Activated T-helper 1 cell treated with anti-CD3 and anti-CD28 coated beads, Interleukin-12 subunit alpha, Interleukin-12 subunit beta, Interleukin-2, Interleukin-4 antibody, amounts not matched to agents 30 ng/mL and 10 ng/mL and 1 ng/mL, durations not matched to agents 14 hours and 24 hours and 36 hours (primary cell): ENCODE results near the gene LY6G6C. TPM values are rescaled to one million over a fixed set of nuclear protein-coding genes. Genes with fewer than 3 reads are reported as not detected.

ENCODE experiments used
- DNase-seq: peaks from one replicate; pipeline ENCODE4 v3.0.0; 2021; ENCODE audit warnings: low spot score
- H3K27ac Mint-ChIP-seq: one replicate; pipeline ENCODE4 v1.8.0; 2021; ENCODE audit warnings: mild to moderate bottlenecking, mixed read lengths
- H3K27me3 Mint-ChIP-seq: one replicate; pipeline ENCODE4 v1.8.0; 2022; ENCODE audit warnings: mild to moderate bottlenecking, moderate library complexity, mixed read lengths; ENCODE audit not compliant: insufficient read depth
- H3K36me3 Mint-ChIP-seq: one replicate; pipeline ENCODE4 v1.8.0; 2021; ENCODE audit warnings: low read depth, mixed read lengths
- H3K4me1 Mint-ChIP-seq: one replicate; pipeline ENCODE4 v1.8.0; 2021; ENCODE audit warnings: low read depth, mixed read lengths
- H3K4me3 Mint-ChIP-seq: one replicate; pipeline ENCODE4 v1.8.0; 2021; ENCODE audit warnings: mild to moderate bottlenecking, moderate library complexity, mixed read lengths
- H3K9me3 Mint-ChIP-seq: one replicate; pipeline ENCODE4 v1.8.0; 2021; ENCODE audit warnings: mixed read lengths
- intact Hi-C: fragments of 100-400 bp; cut with micrococcal nuclease; formaldehyde crosslinking; loops from one replicate; pipeline ENCODE4 v1.15.1; 2024
- total RNA-seq: library from RNA; stranded (reverse); gene quantifications from 2 replicates; pipeline ENCODE4 v1.2.3, GENCODE V29; 2022

The LY6G6C gene
- total RNA-seq, 1 donor from 2014 or later: not detected

GRCh38 chr6:31702819-31703716 is 18.5 kb downstream of the LY6G6C start, which contains the start of gene ABHD16A:
Gene ABHD16A, minus strand, starts transcription at chr6:31703324. Its CDS starts 43 bp downstream, at chr6:31703281.
- Mint-ChIP-seq H3K27ac (peak within 1 kb of the TSS; percentile 97), H3K4me3 (peak within 1 kb of the TSS; percentile 98), H3K4me1 (peaks cover 25% of the 10 kb centered on the region), H3K27me3 (no peaks in the 10 kb centered on the region), H3K36me3 (peaks cover 14% of the 10 kb centered on the region), H3K9me3 (no peaks in the 10 kb centered on the region)
- DNase-seq: peak; percentile 95
- intact Hi-C loops: loop anchor here (1.0 to 2.0 kb wide), 12 partner anchors 23 to 256 kb away; partner anchors contain the start of genes BAG6, CLIC1, DDAH2 and HSPA1B

GRCh38 chr6:31702405-31702818 is 19.1 kb downstream of the LY6G6C start:
- no peaks in the 10 kb centered on the region for H3K9me3 Mint-ChIP-seq
- H3K4me3 Mint-ChIP-seq: peak overlapping the region; percentile 98
- intact Hi-C loops: loop anchor here (1.0 to 2.0 kb wide), 3 partner anchors 22 to 200 kb away; partner anchors contain the start of genes VWA7 and ZBTB12
- no peaks in the 10 kb centered on the region for H3K27me3 Mint-ChIP-seq
- H3K36me3 Mint-ChIP-seq: peaks cover 18% of the 10 kb centered on the region
- peak; percentile 11 for DNase-seq
- peak overlapping the region; percentile 97 for H3K27ac Mint-ChIP-seq
- H3K4me1 Mint-ChIP-seq: peaks cover 31% of the 10 kb centered on the region

GRCh38 chr6:31701666-31702404 is 19.7 kb downstream of the LY6G6C start:
- Mint-ChIP-seq H3K36me3 (peaks cover 22% of the 10 kb centered on the region), H3K4me1 (peaks cover 34% of the 10 kb centered on the region), H3K9me3 (no peaks in the 10 kb centered on the region), H3K4me3 (peak overlapping the region; percentile 98), H3K27ac (peak overlapping the region; percentile 97), H3K27me3 (no peaks in the 10 kb centered on the region)
- intact Hi-C loops: loop anchor here (1.0 to 2.0 kb wide), 3 partner anchors 22 to 201 kb away; partner anchors contain the start of genes VWA7 and ZBTB12
- no peak for DNase-seq

GRCh38 chr6:31700740-31701401 is 20.7 kb downstream of the LY6G6C start:
- H3K9me3 Mint-ChIP-seq: no peaks in the 10 kb centered on the region
- intact Hi-C loops: no loop called here
- peaks cover 22% of the 10 kb centered on the region for H3K36me3 Mint-ChIP-seq
- peaks cover 34% of the 10 kb centered on the region for H3K4me1 Mint-ChIP-seq
- no peaks in the 10 kb centered on the region for H3K27me3 Mint-ChIP-seq
- H3K4me3 Mint-ChIP-seq: peak overlapping the region; percentile 98
- no peak for DNase-seq
- H3K27ac Mint-ChIP-seq: peak overlapping the region; percentile 1

DNA sequence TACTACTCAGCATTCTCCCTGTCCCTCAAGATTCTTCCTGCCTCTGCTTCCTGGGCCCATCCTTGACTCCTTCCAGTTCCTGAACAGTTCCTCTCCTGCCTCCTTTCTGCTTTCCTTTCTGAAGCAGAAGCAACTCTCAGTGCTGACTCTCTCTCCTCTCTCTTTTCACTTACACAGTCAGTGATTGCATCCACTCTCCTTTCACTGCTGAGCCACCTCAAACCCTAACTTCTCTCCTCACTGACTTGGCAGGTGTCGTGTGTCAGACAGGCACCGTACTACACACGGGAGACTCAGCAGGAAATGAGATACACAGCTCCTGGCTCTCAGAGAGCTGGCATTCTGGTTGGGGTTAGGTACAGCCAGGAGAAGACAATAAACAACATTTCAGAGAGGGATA is 24.0 kb downstream of the LY6G6C start:
- Mint-ChIP-seq H3K9me3 (no peaks in the 10 kb centered on the region), H3K27ac (peak overlapping the region; percentile 80), H3K4me1 (peaks cover 29% of the 10 kb centered on the region), H3K27me3 (no peaks in the 10 kb centered on the region), H3K36me3 (peaks cover 32% of the 10 kb centered on the region), H3K4me3 (peak overlapping the region; percentile 6)
- intact Hi-C loops: no loop called here
- DNase-seq: no peak

- intact Hi-C loops: no loop called here
- H3K4me1 Mint-ChIP-seq: peaks cover 22% of the 10 kb centered on the region
- no peak for DNase-seq
- H3K27ac Mint-ChIP-seq: no peak overlapping the region
- H3K9me3 Mint-ChIP-seq: no peaks in the 10 kb centered on the region
- no peak overlapping the region for H3K4me3 Mint-ChIP-seq
- H3K36me3 Mint-ChIP-seq: peaks cover 34% of the 10 kb centered on the region
- H3K27me3 Mint-ChIP-seq: no peaks in the 10 kb centered on the region
Measured at GRCh38 chr6:31693535-31693934, 28.0 kb downstream of the LY6G6C start.

DNA sequence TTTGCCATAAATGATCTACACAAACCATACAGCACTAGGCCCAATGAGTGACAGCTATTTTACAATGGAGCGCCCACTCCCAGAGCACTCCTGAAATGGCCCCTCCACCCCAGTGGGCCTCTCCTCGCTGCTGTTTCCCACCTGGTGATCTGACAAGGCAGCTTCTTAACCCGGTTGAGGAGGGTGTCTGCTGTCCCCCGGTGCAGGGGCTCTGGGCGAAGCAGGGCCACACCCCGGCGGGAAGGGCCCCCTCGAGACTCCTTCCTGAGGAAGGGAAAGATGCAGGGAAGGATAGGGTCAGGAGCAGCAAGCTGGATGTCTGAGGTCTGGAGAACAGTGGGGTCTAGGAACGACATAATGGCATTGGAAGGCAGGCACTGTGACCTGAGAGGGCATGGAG is 28.7 kb downstream of the LY6G6C start:
- Mint-ChIP-seq H3K4me3 (no peak overlapping the region), H3K36me3 (peaks cover 35% of the 10 kb centered on the region), H3K27ac (no peak overlapping the region), H3K4me1 (peaks cover 18% of the 10 kb centered on the region), H3K9me3 (no peaks in the 10 kb centered on the region), H3K27me3 (no peaks in the 10 kb centered on the region)
- intact Hi-C loops: no loop called here
- no peak for DNase-seq

- H3K4me3 Mint-ChIP-seq: no peak overlapping the region
- no peaks in the 10 kb centered on the region for H3K9me3 Mint-ChIP-seq
- DNase-seq: no peak
- no peaks in the 10 kb centered on the region for H3K27me3 Mint-ChIP-seq
- peaks cover 13% of the 10 kb centered on the region for H3K4me1 Mint-ChIP-seq
- H3K36me3 Mint-ChIP-seq: peaks cover 35% of the 10 kb centered on the region
- intact Hi-C loops: no loop called here
- no peak overlapping the region for H3K27ac Mint-ChIP-seq
Measured at GRCh38 chr6:31692353-31692752, 29.2 kb downstream of the LY6G6C start.

- no peak overlapping the region for H3K4me3 Mint-ChIP-seq
- no peaks in the 10 kb centered on the region for H3K9me3 Mint-ChIP-seq
- no peak overlapping the region for H3K27ac Mint-ChIP-seq
- DNase-seq: no peak
- intact Hi-C loops: no loop called here
- H3K36me3 Mint-ChIP-seq: peaks cover 32% of the 10 kb centered on the region
- H3K27me3 Mint-ChIP-seq: no peaks in the 10 kb centered on the region
- H3K4me1 Mint-ChIP-seq: peaks cover 10% of the 10 kb centered on the region
Measured at GRCh38 chr6:31691564-31692108, 29.9 kb downstream of the LY6G6C start.

DNA sequence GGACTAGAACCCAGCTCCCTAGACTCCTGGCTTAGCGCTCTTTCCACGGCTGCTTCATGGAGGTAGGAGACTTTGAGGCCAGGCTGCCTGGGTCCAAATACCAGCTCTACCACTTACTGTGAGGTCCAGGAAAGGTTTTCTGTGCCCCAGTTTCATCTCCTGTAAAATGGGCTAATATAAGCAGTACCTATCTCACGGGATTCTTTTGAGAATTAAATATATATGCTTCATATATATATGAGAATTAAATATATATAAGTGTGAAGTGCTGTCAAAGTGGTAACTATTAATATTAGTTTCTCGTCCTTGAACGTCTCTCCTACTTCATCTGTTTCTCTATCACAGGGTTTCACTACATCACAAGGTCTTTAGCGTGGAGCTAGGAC is 30.5 kb downstream of the LY6G6C start:
- Mint-ChIP-seq H3K27ac (no peak overlapping the region), H3K36me3 (peaks cover 36% of the 10 kb centered on the region), H3K4me3 (no peak overlapping the region), H3K4me1 (peaks cover 10% of the 10 kb centered on the region), H3K9me3 (no peaks in the 10 kb centered on the region), H3K27me3 (no peaks in the 10 kb centered on the region)
- no peak for DNase-seq
- intact Hi-C loops: no loop called here

DNA sequence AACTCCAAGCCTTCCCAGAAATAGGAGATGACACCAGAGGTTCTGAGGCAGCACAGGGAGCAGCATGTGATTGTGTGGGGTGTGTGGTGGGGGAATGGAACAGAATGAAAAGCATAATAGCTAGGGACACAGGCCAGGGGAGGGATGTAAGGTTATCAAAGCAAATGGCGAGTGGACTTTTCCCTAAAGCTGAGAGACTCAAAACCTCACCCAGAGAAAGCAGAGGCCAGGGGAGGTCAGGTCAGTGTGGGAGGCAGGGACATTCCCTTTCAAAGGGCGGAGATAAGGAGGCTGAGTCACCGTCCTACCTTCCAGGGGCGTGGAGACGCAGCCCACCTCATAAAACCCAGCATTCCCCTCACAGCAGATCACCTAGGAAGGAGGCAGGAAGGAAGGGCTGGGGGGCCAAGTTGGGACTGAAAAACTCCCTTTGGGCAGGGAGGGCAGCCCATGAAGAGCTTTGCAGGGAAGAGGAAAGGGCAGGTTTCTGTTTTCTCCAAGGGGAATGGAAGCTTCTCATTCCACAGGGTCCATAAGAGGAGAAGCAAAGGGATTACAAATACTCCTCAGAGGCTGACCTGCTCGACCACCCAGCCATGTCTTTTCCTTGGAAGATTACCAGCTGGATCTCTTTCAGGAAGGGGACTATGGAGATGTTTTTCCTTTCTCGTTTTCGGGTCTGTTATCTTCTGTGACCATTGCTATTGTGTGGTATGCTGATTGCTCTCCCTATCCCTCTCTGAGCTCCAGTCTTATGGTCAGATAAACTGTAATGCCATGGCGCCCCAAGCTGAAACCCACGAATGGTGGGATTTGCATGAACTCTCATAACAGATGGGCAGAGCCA is 31.1 kb downstream of the LY6G6C start:
- no peak overlapping the region for H3K4me3 Mint-ChIP-seq
- peaks cover 36% of the 10 kb centered on the region for H3K36me3 Mint-ChIP-seq
- intact Hi-C loops: no loop called here
- no peaks in the 10 kb centered on the region for H3K9me3 Mint-ChIP-seq
- no peaks in the 10 kb centered on the region for H3K27me3 Mint-ChIP-seq
- DNase-seq: no peak
- H3K4me1 Mint-ChIP-seq: peaks cover 10% of the 10 kb centered on the region
- no peak overlapping the region for H3K27ac Mint-ChIP-seq
